GM12865 (cell line): ENCODE data around the gene CAPZA2.

Source experiments
- DNase-seq: peaks from one replicate; pipeline ENCODE4 v3.0.0; 2010; ENCODE audit warnings: low read depth
- H3K4me3 ChIP-seq: 2 replicates; pipeline ENCODE4 v1.5.1; 2011; ENCODE audit warnings: mild to moderate bottlenecking, low read depth, low read length, control low read depth
- TF ChIP-seq, protein P1 (sequence below): IDR thresholded peaks from 2 replicates; pipeline ENCODE4 v1.5.1; 2011; ENCODE audit warnings: low read length, control low read depth, low read depth, inconsistent platforms; ENCODE audit not compliant: insufficient read depth; ENCODE audit errors: missing control alignments

The CAPZA2 gene

DNA sequence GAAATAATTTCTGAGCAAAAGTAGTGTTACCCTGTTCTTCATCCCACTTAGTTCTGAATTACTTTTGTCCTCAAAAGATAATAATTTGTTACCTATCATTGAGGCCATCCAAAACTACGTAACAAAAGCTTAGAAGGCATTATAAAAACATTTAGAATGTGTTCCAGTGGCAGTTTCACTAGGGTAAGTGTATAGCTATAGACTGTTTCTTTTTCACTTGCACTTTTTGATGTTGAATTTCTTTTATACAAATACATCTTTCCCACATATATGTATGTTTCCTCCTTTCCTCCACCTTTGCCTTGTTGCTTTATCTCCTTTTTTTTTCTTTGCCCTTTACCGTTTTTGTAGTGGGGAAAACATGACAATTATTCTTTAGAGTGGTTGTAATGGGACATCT lies 33.5 kb downstream of the CAPZA2 start:
- H3K4me3 ChIP-seq = no peak overlapping the region
- TF ChIP-seq, protein P1, sequence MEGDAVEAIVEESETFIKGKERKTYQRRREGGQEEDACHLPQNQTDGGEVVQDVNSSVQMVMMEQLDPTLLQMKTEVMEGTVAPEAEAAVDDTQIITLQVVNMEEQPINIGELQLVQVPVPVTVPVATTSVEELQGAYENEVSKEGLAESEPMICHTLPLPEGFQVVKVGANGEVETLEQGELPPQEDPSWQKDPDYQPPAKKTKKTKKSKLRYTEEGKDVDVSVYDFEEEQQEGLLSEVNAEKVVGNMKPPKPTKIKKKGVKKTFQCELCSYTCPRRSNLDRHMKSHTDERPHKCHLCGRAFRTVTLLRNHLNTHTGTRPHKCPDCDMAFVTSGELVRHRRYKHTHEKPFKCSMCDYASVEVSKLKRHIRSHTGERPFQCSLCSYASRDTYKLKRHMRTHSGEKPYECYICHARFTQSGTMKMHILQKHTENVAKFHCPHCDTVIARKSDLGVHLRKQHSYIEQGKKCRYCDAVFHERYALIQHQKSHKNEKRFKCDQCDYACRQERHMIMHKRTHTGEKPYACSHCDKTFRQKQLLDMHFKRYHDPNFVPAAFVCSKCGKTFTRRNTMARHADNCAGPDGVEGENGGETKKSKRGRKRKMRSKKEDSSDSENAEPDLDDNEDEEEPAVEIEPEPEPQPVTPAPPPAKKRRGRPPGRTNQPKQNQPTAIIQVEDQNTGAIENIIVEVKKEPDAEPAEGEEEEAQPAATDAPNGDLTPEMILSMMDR = no peak
- DNase-seq = no peak

DNA sequence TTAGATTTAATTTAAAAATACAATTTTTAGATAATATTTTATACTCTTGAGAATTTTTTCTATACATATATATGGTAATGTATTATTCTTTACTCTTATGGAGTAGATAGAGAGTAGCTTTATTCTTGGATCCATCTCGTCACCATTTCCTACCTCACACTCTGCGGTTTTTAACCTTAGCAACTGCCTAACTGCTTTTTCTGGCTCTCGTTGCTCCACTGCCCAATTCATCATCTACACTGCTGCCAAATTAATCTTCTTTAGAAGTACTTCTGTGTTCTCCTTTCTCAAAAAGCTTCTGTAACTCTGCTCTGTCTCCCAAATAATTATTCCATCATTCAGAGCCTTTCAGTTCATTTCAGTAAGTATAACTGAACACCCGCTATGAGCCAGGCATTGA lies 35.3 kb downstream of the CAPZA2 start:
- DNase-seq = no peak
- no peak overlapping the region for H3K4me3 ChIP-seq

DNA sequence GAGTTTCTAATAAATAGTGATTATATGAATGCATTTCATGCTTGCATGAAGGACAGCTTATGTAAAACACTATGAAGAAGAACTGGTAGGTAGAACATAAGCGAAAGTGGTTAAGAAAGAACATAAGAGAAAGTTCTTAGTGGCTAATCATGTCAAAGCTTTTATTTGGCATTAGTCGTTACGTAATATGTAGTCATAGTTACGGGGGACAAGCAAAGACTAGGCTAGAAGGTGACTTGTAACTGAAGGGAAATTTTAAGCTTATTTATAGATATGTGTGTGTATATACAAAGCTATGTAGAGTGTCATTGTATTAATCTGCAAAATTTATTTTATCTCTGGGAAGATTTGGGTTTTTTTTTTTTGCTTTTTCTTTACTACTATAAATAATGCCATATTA lies 36.9 kb downstream of the CAPZA2 start:
- no peak for DNase-seq
- TF ChIP-seq, protein P1 = no peak
- no peak overlapping the region for H3K4me3 ChIP-seq

More for the DNA sequence above, 35.3 kb downstream of the CAPZA2 start:
- TF ChIP-seq, protein P1 = no peak

DNA sequence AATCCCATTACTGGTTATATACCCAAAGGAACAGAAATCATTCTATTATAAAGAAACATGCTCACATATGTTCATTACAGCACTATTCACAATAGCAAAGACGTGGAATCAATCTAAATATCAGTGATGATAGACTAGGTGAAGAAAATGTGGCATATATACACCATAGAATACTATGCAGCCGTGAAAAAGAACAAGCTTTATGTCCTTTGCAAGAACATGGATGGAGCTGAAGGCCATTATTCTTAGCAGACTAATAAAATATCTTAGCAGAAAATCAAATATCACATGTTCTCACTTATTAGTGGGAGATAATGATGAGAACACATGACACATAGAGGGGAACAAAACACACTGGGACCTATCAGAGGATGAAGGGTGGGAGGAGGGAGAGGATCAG lies 38.8 kb downstream of the CAPZA2 start:
- TF ChIP-seq, protein P1 = no peak
- H3K4me3 ChIP-seq = no peak overlapping the region
- no peak for DNase-seq

DNA sequence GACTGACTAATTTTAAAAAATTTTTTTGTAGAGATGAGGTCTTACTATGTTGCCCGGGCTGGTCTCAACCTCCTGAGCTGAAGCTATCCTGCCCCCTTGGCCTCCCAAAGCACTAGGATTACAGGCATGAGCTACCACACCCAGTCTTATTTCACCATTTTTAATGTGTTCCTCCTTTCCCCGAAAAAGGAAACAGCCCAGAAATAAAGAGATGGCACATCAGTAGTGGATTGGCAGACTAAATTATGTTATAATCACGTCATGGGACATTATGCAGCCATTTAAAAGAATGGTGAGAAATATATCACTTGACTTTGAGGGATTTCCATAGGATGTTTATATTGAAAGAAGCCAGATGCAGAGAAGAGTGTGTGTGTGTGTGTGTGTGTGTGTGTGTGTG lies 40.5 kb downstream of the CAPZA2 start:
- TF ChIP-seq, protein P1 = no peak
- DNase-seq = no peak

DNA sequence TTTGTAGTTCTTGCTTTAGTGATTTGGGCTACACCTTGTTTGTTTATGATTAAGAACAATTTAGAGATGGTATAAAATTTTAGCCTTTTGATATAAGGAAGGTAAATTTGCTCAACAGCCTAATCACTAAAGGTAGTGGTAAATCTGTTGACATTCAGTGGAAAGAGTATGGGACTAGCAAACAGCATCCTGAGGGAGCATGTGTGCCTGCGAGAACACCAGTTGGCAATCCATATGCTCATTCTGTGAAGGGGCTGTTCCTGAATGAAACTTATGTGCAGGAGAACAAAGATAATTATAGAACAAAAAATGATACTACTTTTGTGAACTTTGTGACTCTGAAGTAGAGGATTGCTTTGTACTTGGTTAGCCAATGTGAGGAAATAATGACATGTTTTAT lies 44.0 kb downstream of the CAPZA2 start:
- H3K4me3 ChIP-seq = no peak overlapping the region
- TF ChIP-seq, protein P1 = no peak
- DNase-seq = no peak

More for the DNA sequence above, 40.5 kb downstream of the CAPZA2 start:
- H3K4me3 ChIP-seq = no peak overlapping the region

DNA sequence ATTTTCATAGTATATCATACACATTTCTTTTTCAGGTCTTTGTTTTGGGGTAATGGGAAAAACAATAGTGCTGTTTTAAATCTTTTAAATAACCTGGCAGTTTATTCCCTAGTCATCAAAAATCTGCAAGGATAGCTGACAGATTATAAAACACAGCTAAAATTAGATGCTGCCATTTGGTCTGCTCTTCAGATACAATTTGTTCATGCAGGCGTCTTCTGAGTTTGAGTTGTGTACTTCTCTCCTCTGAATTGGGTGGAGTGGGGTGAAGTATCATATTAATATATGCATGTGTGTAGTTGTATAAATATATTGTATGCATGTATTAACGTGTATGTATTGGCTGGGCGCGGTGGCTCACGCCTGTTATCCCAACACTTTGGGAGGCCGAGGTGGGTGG lies 48.0 kb downstream of the CAPZA2 start:
- TF ChIP-seq, protein P1 = no peak
- no peak for DNase-seq
- no peak overlapping the region for H3K4me3 ChIP-seq
